GM10266 (cell line): ENCODE results near the gene LSAMP.

Experiments
- DNase-seq: peaks from one replicate; pipeline ENCODE4 v3.0.0; 2012; ENCODE audit errors: extremely low spot score
- CTCF ChIP-seq: IDR thresholded peaks from 2 replicates; pipeline ENCODE4 v1.5.1; 2012; ENCODE audit warnings: mild to moderate bottlenecking, low read depth; ENCODE audit not compliant: control insufficient read depth, insufficient read depth; ENCODE audit errors: missing control alignments

LSAMP gene

GRCh38 chr3:115918900-115919299, 526.4 kb downstream of the LSAMP start:
- DNase-seq, result no peak
- no peak for TF ChIP-seq CTCF

GRCh38 chr3:115916866-115917265, 528.4 kb downstream of the LSAMP start:
- no peak for DNase-seq

GRCh38 chr3:115915061-115915460, 530.2 kb downstream of the LSAMP start:
- no peak for DNase-seq
- no peak for TF ChIP-seq CTCF

More at GRCh38 chr3:115916866-115917265, 528.4 kb downstream of the LSAMP start:
- no peak for TF ChIP-seq CTCF

GRCh38 chr3:115913069-115913686, 532.1 kb downstream of the LSAMP start:
- no peak for TF ChIP-seq CTCF
- no peak for DNase-seq

GRCh38 chr3:115912372-115912771, 532.9 kb downstream of the LSAMP start:
- TF ChIP-seq CTCF, result no peak

GRCh38 chr3:115905871-115906270, 539.4 kb downstream of the LSAMP start:
- no peak for TF ChIP-seq CTCF
- DNase-seq, result no peak

More at GRCh38 chr3:115912372-115912771, 532.9 kb downstream of the LSAMP start:
- no peak for DNase-seq

GRCh38 chr3:115903843-115904242, 541.4 kb downstream of the LSAMP start:
- TF ChIP-seq CTCF, result no peak
- no peak for DNase-seq
